NT2/D1 (cell line): ENCODE measurements around the gene INPP4A.

Experiments
- DNase-seq: peaks from one replicate; pipeline ENCODE4 v3.0.0-alpha.2; 2011; ENCODE audit warnings: low read depth, low spot score
- H3K27me3 ChIP-seq: 2 replicates; pipeline ENCODE4 v1.6.0; 2011; ENCODE audit warnings: mild to moderate bottlenecking; ENCODE audit not compliant: insufficient read length, insufficient read depth
- H3K36me3 ChIP-seq: 2 replicates; pipeline ENCODE4 v1.6.1; 2011; ENCODE audit warnings: mild to moderate bottlenecking, low read length, mixed read lengths; ENCODE audit not compliant: insufficient read depth, insufficient read length
- H3K4me1 ChIP-seq: 2 replicates; pipeline ENCODE4 v1.5.1; 2011; ENCODE audit not compliant: insufficient read depth, insufficient read length
- H3K4me3 ChIP-seq: 2 replicates; pipeline ENCODE4 v1.5.1; 2011; ENCODE audit warnings: low read depth; ENCODE audit not compliant: insufficient read length
- H3K9ac ChIP-seq: 2 replicates; pipeline ENCODE4 v1.6.0; 2011; ENCODE audit warnings: low read depth; ENCODE audit not compliant: insufficient read length
- H3K9me3 ChIP-seq: 2 replicates; pipeline ENCODE4 v1.5.1; 2011; ENCODE audit warnings: mild to moderate bottlenecking, low read length; ENCODE audit not compliant: insufficient read depth
- SUZ12 ChIP-seq: IDR thresholded peaks from 2 replicates; pipeline ENCODE4 v1.6.1; 2011; ENCODE audit not compliant: insufficient read length, insufficient read depth; ENCODE audit errors: extremely low read depth
- YY1 ChIP-seq: IDR thresholded peaks from 2 replicates; pipeline ENCODE4 v1.6.1; 2011; ENCODE audit not compliant: insufficient read length, insufficient read depth
- ZNF274 ChIP-seq: IDR thresholded peaks from 2 replicates; pipeline ENCODE4 v1.6.1; 2011; ENCODE audit warnings: mild to moderate bottlenecking, low read depth, low read length

Gene INPP4A

GRCh38 chr2:98578231-98578630 lies 133.6 kb downstream of the INPP4A start:
- no peak for DNase-seq
- no peak overlapping the region for H3K9ac ChIP-seq
- TF ChIP-seq YY1 (no peak), ZNF274 (no peak), SUZ12 (no peak)
- no peaks in the 10 kb centered on the region for H3K9me3 ChIP-seq
- peaks cover 58% of the 10 kb centered on the region for H3K36me3 ChIP-seq
- H3K27me3 ChIP-seq, result no peaks in the 10 kb centered on the region
- H3K4me3 ChIP-seq, result no peak overlapping the region
- no peaks in the 10 kb centered on the region for H3K4me1 ChIP-seq

- H3K4me3 ChIP-seq, result no peak overlapping the region
- H3K9ac ChIP-seq, result no peak overlapping the region
- H3K4me1 ChIP-seq, result no peaks in the 10 kb centered on the region
- H3K27me3 ChIP-seq, result no peaks in the 10 kb centered on the region
- peaks cover 48% of the 10 kb centered on the region for H3K36me3 ChIP-seq
- no peak for TF ChIP-seq ZNF274
- no peak for TF ChIP-seq SUZ12
- no peak for TF ChIP-seq YY1
- no peaks in the 10 kb centered on the region for H3K9me3 ChIP-seq
- DNase-seq, result no peak
Measured at GRCh38 chr2:98579926-98580325, 135.3 kb downstream of the INPP4A start.

DNA sequence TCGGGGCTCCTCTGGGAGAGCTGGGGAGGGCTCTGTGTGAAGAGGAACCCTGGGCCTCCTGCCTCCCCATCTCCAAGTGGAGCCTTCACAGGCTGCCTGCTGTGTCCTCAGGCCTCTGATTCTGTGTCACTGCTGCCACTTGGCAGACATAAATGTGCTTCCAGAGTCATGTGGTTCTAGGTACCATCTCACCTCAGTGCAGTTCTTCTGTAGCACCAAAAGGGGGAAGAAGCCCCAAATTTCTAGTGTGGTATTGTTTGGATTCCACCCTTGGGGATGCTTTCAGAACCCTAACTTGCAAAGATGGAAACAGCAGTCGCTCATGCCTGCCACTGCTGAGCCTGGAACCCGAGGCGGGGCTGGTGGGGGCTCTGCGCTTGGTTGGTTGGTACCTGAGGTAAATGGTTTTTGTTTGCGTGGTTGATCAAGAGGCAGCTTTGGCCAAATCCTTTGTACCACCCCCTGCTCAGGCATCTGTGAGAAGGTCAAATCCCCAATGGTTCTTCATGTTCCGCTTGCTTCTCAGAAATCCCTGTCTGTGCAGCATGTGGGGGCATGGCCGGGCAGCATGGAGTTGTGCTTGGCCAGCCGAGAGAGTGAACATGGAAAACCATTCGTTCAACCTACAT lies 136.1 kb downstream of the INPP4A start:
- Histone ChIP-seq H3K9me3 (no peaks in the 10 kb centered on the region), H3K4me1 (no peaks in the 10 kb centered on the region), H3K27me3 (no peaks in the 10 kb centered on the region), H3K4me3 (no peak overlapping the region), H3K9ac (no peak overlapping the region), H3K36me3 (peaks cover 42% of the 10 kb centered on the region)
- no peak for TF ChIP-seq SUZ12
- TF ChIP-seq YY1, result no peak
- no peak for TF ChIP-seq ZNF274
- DNase-seq, result no peak

- Histone ChIP-seq H3K27me3 (no peaks in the 10 kb centered on the region), H3K4me1 (no peaks in the 10 kb centered on the region), H3K4me3 (no peak overlapping the region), H3K36me3 (peaks cover 35% of the 10 kb centered on the region), H3K9ac (no peak overlapping the region), H3K9me3 (no peaks in the 10 kb centered on the region)
- no peak for DNase-seq
- TF ChIP-seq YY1 (no peak), SUZ12 (no peak), ZNF274 (no peak)
Measured at GRCh38 chr2:98582523-98582922, 137.9 kb downstream of the INPP4A start.

- H3K27me3 ChIP-seq, result no peaks in the 10 kb centered on the region
- peaks cover 33% of the 10 kb centered on the region for H3K36me3 ChIP-seq
Measured at GRCh38 chr2:98583276-98583675, 138.6 kb downstream of the INPP4A start.

GRCh38 chr2:98583816-98584618 lies 139.4 kb downstream of the INPP4A start:
- Histone ChIP-seq H3K9ac (no peak overlapping the region), H3K36me3 (peaks cover 27% of the 10 kb centered on the region), H3K4me1 (no peaks in the 10 kb centered on the region), H3K4me3 (no peak overlapping the region), H3K27me3 (no peaks in the 10 kb centered on the region), H3K9me3 (no peaks in the 10 kb centered on the region)
- no peak for DNase-seq
- TF ChIP-seq ZNF274 (no peak), YY1 (no peak), SUZ12 (no peak)

More at GRCh38 chr2:98583276-98583675, 138.6 kb downstream of the INPP4A start:
- Histone ChIP-seq H3K9ac (no peak overlapping the region), H3K4me3 (no peak overlapping the region), H3K4me1 (no peaks in the 10 kb centered on the region), H3K9me3 (no peaks in the 10 kb centered on the region)
- TF ChIP-seq YY1 (no peak), ZNF274 (no peak), SUZ12 (no peak)
- DNase-seq, result no peak

DNA sequence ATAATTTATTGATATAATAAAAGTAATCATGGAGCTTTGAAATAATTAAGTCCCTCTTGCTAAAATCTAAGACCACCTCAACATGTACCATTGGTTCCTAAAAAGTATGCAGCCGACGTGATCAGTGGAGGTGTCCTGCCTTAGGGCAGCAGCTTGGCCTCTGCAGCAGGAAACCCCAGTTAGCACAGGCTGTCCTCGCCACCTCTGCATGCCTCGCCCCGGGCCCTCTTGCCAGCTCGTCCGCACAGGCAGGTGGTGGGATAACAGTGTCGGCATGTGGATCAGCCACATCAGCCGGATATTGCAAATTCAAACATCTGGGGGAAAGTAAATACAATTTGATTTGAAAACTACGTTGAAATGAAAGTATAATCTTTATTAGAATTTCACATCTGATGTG lies 140.7 kb downstream of the INPP4A start:
- H3K27me3 ChIP-seq, result no peaks in the 10 kb centered on the region
- TF ChIP-seq YY1 (no peak), SUZ12 (no peak), ZNF274 (no peak)
- peaks cover 23% of the 10 kb centered on the region for H3K36me3 ChIP-seq
- H3K4me3 ChIP-seq, result no peak overlapping the region
- no peaks in the 10 kb centered on the region for H3K4me1 ChIP-seq
- no peaks in the 10 kb centered on the region for H3K9me3 ChIP-seq
- no peak for DNase-seq
- no peak overlapping the region for H3K9ac ChIP-seq
